K562 treated with DMSO at 1 percent for 24 hours (cell line): Measurements from ENCODE around the gene HYAL3. TPM values are rescaled to one million over a fixed set of nuclear protein-coding genes. Genes with fewer than 3 reads are reported as not detected.

Experiments used
- total RNA-seq: library from RNA; unstranded; fragments of 300-600 nt; gene quantifications from 2 replicates; pipeline ENCODE4 v1.2.3, GENCODE V29; 2022; ENCODE audit warnings: low read depth; ENCODE audit not compliant: insufficient read depth

HYAL3 gene
- 7.0 and 10.0 TPM in 2 replicates for total RNA-seq

DNA sequence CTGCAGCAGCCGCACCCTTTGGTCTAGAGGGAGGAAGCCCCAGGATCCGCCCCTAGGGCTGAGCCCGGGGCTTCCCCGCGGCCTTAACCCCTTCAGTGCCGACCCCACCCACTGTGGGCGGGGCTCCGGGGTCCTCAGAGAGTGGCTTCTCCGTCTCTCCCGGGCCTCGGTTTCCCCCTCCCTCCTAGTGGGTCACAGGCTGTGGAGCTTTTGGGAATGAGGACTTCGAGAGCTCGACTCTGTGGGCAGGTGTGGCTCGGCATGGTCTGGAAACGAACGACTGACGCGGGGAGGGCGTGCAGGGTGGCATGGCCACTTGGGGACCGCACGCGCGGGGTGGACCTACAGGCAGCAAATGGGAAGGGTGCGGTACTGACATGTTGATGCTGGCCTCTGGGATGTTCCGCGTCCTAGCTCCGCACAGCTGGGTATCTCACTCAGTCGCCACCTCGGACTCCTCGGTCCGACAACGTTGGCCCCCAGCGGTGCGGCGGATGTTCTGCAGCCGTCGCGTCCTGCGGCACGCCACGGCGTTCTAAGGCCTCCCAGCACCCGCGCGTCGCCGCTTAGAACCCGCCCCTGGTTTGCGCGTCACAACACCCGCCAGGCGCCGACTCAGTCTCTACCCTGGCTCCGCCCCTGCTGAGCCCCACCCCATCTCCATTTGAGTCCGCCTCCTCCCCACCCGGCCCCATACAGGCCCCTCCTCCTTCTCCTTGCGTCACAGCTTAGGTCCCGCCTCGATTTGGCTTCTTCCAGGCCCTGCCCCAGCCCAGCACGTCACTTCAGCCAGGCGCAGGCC lies at the start of gene HYAL3, which contains the start of gene NAA80:
HYAL3 (minus strand) TSS at position 570 of the 802 bp plus-strand sequence. CDS start 3,803 bp downstream, outside the sequence.
NAA80 (minus strand) TSS at position 570 of the 802 bp plus-strand sequence. CDS start 1,942 bp downstream, outside the sequence.

GRCh38 chr3:50345586-50346234 lies 46.5 kb upstream of the HYAL3 start, which contains the start of gene ZMYND10:
ZMYND10 (minus strand) TSS chr3:50345732; CDS start chr3:50345579, 153 bp downstream.

DNA sequence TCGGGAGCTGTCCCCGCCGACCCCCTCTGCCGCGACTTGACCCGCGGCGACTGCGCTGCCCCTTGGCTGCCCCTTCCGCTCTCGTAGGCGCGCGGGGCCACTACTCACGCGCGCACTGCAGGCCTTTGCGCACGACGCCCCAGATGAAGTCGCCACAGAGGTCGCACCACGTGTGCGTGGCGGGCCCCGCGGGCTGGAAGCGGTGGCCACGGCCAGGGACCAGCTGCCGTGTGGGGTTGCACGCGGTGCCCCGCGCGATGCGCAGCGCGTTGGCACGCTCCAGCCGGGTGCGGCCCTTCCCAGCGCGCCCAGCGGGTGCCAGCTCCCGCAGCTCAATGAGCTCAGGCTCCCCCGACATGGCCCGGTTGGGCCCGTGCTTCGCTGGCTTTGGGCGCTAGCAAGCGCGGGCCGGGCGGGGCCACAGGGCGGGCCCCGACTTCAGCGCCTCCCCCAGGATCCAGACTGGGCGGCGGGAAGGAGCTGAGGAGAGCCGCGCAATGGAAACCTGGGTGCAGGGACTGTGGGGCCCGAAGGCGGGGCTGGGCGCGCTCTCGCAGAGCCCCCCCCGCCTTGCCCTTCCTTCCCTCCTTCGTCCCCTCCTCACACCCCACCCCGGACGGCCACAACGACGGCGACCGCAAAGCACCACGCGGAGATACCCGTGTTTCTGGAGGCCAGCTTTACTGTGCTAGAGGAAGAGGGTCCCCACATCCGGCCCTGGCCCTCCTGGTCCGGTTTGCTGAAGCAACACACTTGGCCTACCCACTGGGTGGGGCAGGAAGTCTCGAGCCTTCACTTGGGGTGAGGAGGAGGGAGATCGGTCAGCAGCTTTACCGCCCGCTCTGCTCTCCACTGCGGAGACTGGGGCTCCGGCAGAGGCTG lies 41.5 kb upstream of the HYAL3 start, which contains the start of gene RASSF1:
RASSF1 (minus strand) TSS at position 389 of the 882 bp plus-strand sequence; CDS start at position 358, 31 bp downstream.

GRCh38 chr3:50327943-50328691 lies 28.9 kb upstream of the HYAL3 start, which contains the start of gene TUSC2:
TUSC2 (minus strand) TSS chr3:50328223; CDS start chr3:50328099, 124 bp downstream.

GRCh38 chr3:50322386-50323091 lies 23.3 kb upstream of the HYAL3 start, which contains the start of gene HYAL2:
HYAL2 (minus strand) TSS chr3:50322745; CDS start chr3:50320489, 2,256 bp downstream.

DNA sequence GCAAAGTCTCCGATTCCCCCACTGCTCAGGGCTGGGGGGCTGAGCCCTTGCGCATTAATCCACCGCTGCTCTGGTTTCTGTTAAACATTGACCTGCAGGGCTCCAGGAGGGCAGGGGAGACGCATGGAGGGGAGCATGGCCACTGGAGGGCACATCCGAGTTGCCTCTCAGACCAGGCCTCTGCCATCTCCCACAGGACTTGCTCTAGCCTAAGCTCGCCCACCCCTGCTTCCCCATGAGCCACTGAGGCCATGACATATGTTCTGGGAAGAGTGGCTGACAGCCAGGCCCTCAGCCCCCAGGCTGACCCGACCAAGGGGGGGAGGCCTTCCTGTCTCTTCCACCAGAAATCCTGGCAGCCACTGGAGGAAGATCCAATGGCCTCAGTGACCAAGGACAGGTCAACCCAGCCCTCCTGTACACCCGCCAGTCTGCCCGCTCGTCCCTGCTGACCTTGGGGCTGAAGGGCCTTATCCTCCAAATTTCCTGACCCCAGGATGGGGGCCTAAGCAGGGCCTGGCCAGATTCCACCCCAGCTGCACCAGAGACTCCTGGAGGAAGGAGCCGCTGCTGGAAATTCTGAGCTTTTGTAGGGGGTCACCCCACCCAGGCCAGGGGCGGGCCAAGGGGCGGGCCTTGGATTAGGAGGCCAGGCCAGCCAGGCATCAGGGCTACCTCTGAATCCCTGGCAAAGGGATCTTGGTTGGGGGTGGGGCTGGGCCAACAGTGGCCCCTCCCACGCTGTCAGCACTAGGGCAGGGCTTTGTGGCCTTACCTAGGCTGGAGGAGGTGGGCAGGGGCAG lies 4.0 kb upstream of the HYAL3 start, which contains the start of gene HYAL1:
HYAL1 (minus strand) TSS at position 562 of the 803 bp plus-strand sequence. CDS start 618 bp downstream, outside the sequence.

GRCh38 chr3:50292159-50293078 lies 6.8 kb downstream of the HYAL3 start, which contains the start of gene IFRD2:
IFRD2 (minus strand) TSS chr3:50292429; CDS start chr3:50292274, 155 bp downstream.

GRCh38 chr3:50278880-50279224 lies 20.4 kb downstream of the HYAL3 start, which contains the start of gene LSMEM2:
LSMEM2 (plus strand) TSS chr3:50279087; CDS start chr3:50279114, 27 bp downstream.

DNA sequence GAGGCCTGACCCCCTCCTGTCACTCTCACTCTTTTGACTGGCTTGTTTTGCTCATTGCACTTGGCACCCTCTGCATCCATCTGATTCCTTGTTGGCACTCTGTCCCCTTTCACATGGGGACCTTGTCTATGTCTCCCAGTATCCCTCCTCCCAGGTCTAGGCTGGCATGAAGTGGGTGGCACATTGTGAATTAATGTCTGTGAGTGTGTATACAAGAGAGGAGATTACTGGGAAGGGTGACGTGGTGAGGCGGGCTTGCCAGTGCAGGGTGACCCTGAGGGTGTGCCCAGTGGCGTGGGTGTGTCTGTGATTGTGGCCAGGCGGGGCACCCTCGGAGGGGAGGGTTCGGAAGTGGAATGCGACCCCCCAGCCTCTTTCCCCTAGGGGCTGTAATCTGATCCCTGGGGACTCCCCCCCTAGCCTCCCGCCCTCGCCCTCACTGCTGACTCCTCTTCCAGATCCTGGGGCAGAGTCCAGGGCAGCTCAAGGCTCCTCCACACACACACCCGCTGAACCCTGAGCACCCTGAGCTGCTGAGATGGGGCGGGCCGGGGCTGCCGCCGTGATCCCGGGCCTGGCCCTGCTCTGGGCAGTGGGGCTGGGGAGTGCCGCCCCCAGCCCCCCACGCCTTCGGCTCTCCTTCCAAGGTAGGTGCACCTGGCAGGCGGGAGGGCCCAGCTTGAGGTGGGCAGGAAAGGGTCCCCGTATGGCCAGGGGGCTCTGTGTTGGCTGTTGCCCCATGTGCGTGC lies 30.3 kb downstream of the HYAL3 start, which contains the start of gene SEMA3B:
SEMA3B (plus strand) TSS at position 445 of the 749 bp plus-strand sequence; CDS start at position 539, 94 bp downstream.

Other genes with a start within 250 kb of the HYAL3 start
- 51.5 and 56.1 TPM in 2 replicates for gene RBM5, start 210.5 kb downstream of the HYAL3 start, total RNA-seq
- 2.6 and 3.8 TPM in 2 replicates for gene SEMA3F, start 144.1 kb downstream of the HYAL3 start, total RNA-seq
- gene GNAT1, start 107.8 kb downstream of the HYAL3 start, total RNA-seq: not detected in 2 replicates
- gene SLC38A3, start 94.1 kb downstream of the HYAL3 start, total RNA-seq: 0.20 and 0.23 TPM in 2 replicates
- gene GNAI2, start 63.2 kb downstream of the HYAL3 start, total RNA-seq: 117 and 120 TPM in 2 replicates
- gene SEMA3B, start 30.3 kb downstream of the HYAL3 start, total RNA-seq: 2.9 and 4.0 TPM in 2 replicates
- not detected in 2 replicates for gene LSMEM2, start 20.3 kb downstream of the HYAL3 start, total RNA-seq
- gene IFRD2, start 7.0 kb downstream of the HYAL3 start, total RNA-seq: 28.7 and 39.0 TPM in 2 replicates
- gene NAA80, start within 50 bp of the HYAL3 start, total RNA-seq: 7.8 and 8.6 TPM in 2 replicates
- gene HYAL1, start 4.2 kb upstream of the HYAL3 start, total RNA-seq: 4.3 and 6.8 TPM in 2 replicates
- gene HYAL2, start 23.3 kb upstream of the HYAL3 start, total RNA-seq: 21.1 and 27.9 TPM in 2 replicates
- gene TUSC2, start 28.8 kb upstream of the HYAL3 start, total RNA-seq: 46.1 and 70.9 TPM in 2 replicates
- 51.1 and 54.0 TPM in 2 replicates for gene RASSF1, start 41.4 kb upstream of the HYAL3 start, total RNA-seq
- gene ZMYND10, start 46.3 kb upstream of the HYAL3 start, total RNA-seq: 0.88 and 1.3 TPM in 2 replicates
- gene NPRL2, start 51.4 kb upstream of the HYAL3 start, total RNA-seq: 24.8 and 28.6 TPM in 2 replicates
- 16.0 and 16.1 TPM in 2 replicates for gene CYB561D2, start 51.5 kb upstream of the HYAL3 start, total RNA-seq
- 46.7 and 47.7 TPM in 2 replicates for gene TMEM115, start 60.1 kb upstream of the HYAL3 start, total RNA-seq
- 0.53 and 0.74 TPM in 2 replicates for gene CACNA2D2, start 204.2 kb upstream of the HYAL3 start, total RNA-seq